Measurements from ENCODE around the gene LRPPRC. TPM values are rescaled to one million over a fixed set of nuclear protein-coding genes. Genes with fewer than 3 reads are reported as not detected.

The LRPPRC gene
- total and polyA plus RNA-seq, 9 of the 15 experiments (the other 6 are each of a cell fraction or from before 2014, with no cell fraction given): 41.5 to 214 (median 138) TPM

- ChIA-PET CTCF (ENCODE audit: low intra/inter-chr PET ratio) (no interaction called here), POLR2A (no interaction called here)
- DNase-seq (ENCODE audit: extremely low read depth in 1 of 4, low spot score in 3 of 4): no peak
- BruUV-seq (replicated peaks): no TSS peak
- no peaks in the 10 kb centered on the region for H3K79me2 ChIP-seq (ENCODE audit: control insufficient read depth, insufficient read depth, low read length)
- H2AFZ ChIP-seq (ENCODE audit: low read depth, low read length): no peak overlapping the region
- peaks cover 97% of the 10 kb centered on the region for H3K36me3 ChIP-seq (ENCODE audit: control insufficient read depth, insufficient read depth, low read length)
- intact Hi-C loops (cut with micrococcal nuclease): no loop called here
- H3K27ac ChIP-seq (ENCODE audit: extremely low read depth, low read depth, low read length): no peak overlapping the region
- no peaks in the 10 kb centered on the region for H3K4me1 ChIP-seq (replicated peaks in 1 of 2; ENCODE audit: control insufficient read depth in 2 of 2, insufficient read depth in 2 of 2, low read length in 2 of 2)
- H3K9me1 ChIP-seq (ENCODE audit: control insufficient read depth, insufficient read depth, low read length): no peaks in the 10 kb centered on the region
- no peaks in the 10 kb centered on the region for H4K20me1 ChIP-seq (replicated peaks; ENCODE audit: control insufficient read depth, insufficient read depth, low read length)
- no peak overlapping the region for H3K4me3 ChIP-seq
- no peak overlapping the region for H3K4me2 ChIP-seq (ENCODE audit: insufficient read depth, low read length)
- no peak for FAIRE-seq
- TF ChIP-seq MEF2A (IDR thresholded peaks at IDR 0.05; ENCODE audit: control insufficient read depth, low read depth, low read length) (no peak), RBFOX2 (IDR thresholded peaks at IDR 0.05; ENCODE audit: low read depth, low read length) (no peak), YY1 (IDR thresholded peaks at IDR 0.05; ENCODE audit: borderline replicate concordance in 1 of 3, control insufficient read depth in 1 of 3, extremely low read depth in 1 of 3, insufficient read depth in 3 of 3, insufficient read length in 1 of 3, insufficient replicate concordance in 2 of 3, low read depth in 1 of 3, low read length in 2 of 3) (no peak), KLF16 (IDR thresholded peaks at IDR 0.05) (no peak), POLR3G (IDR thresholded peaks at IDR 0.05; ENCODE audit: extremely low read depth, insufficient read length, insufficient replicate concordance) (no peak)
- in situ Hi-C loops (cut with MboI): no loop called here
- ATAC-seq: no peak
- no peak overlapping the region for H3K9ac ChIP-seq (ENCODE audit: insufficient read depth in 1 of 2, low read depth in 2 of 2, low read length in 2 of 2)
- WGBS (ENCODE audit: insufficient coverage, low coverage, missing lambda C conversion rate): 95% methylated on average over 4 of the region's 4 CpGs
- H3K27me3 ChIP-seq (ENCODE audit: control insufficient read depth in 2 of 2, insufficient read depth in 2 of 2, low read length in 2 of 2): no peaks in the 10 kb centered on the region
- H3K9me3 ChIP-seq (replicated peaks; ENCODE audit: control insufficient read depth, insufficient read depth, low read depth, low read length): no peaks in the 10 kb centered on the region
These were observed 68.3 kb downstream of the LRPPRC start for GRCh38 chr2:43927442-43927841.

- ATAC-seq (no peak), FAIRE-seq (no peak), DNase-seq (ENCODE audit: extremely low read depth in 1 of 4, low spot score in 3 of 4) (no peak)
- Histone ChIP-seq H3K4me3 (no peak overlapping the region), H3K4me1 (replicated peaks in 1 of 2; ENCODE audit: control insufficient read depth in 2 of 2, insufficient read depth in 2 of 2, low read length in 2 of 2) (no peaks in the 10 kb centered on the region), H4K20me1 (replicated peaks; ENCODE audit: control insufficient read depth, insufficient read depth, low read length) (no peaks in the 10 kb centered on the region), H3K27me3 (ENCODE audit: control insufficient read depth in 2 of 2, insufficient read depth in 2 of 2, low read length in 2 of 2) (no peaks in the 10 kb centered on the region), H3K9me1 (ENCODE audit: control insufficient read depth, insufficient read depth, low read length) (no peaks in the 10 kb centered on the region), H3K9me3 (replicated peaks; ENCODE audit: control insufficient read depth, insufficient read depth, low read depth, low read length) (no peaks in the 10 kb centered on the region), H3K9ac (ENCODE audit: insufficient read depth in 1 of 2, low read depth in 2 of 2, low read length in 2 of 2) (no peak overlapping the region), H3K36me3 (ENCODE audit: control insufficient read depth, insufficient read depth, low read length) (peaks cover 97% of the 10 kb centered on the region), H3K79me2 (ENCODE audit: control insufficient read depth, insufficient read depth, low read length) (no peaks in the 10 kb centered on the region), H3K27ac (ENCODE audit: extremely low read depth, low read depth, low read length) (no peak overlapping the region), H2AFZ (ENCODE audit: low read depth, low read length) (no peak overlapping the region), H3K4me2 (ENCODE audit: insufficient read depth, low read length) (no peak overlapping the region)
- POLR2A ChIA-PET: no interaction called here
- WGBS (ENCODE audit: insufficient coverage, low coverage, missing lambda C conversion rate): 98% methylated on average over 4 of the region's 4 CpGs
- intact Hi-C loops (cut with micrococcal nuclease): no loop called here
- in situ Hi-C loops (cut with MboI): no loop called here
- no peak for TF ChIP-seq KLF13 (tag; IDR thresholded peaks at IDR 0.05; ENCODE audit: borderline replicate concordance, low read depth)
- TF ChIP-seq HDGF (IDR thresholded peaks at IDR 0.05): no peak
- TF ChIP-seq IRF2 (CRISPR knock-in tag; IDR thresholded peaks at IDR 0.05): no peak
- no TSS peak for BruUV-seq (replicated peaks)
- CTCF ChIA-PET (ENCODE audit: low intra/inter-chr PET ratio): no interaction called here
These were observed 70.4 kb downstream of the LRPPRC start for GRCh38 chr2:43925431-43925830.

Data from K562 (cell line).